Stimulated activated CD8-positive, alpha-beta memory T cell treated with anti-CD3 and anti-CD28 coated beads, Interleukin-4, amount 100 ng/mL, for 24 hours (primary cell): ENCODE measurements around the gene FOXO3B.
"Not testable (repeated sequence)": the region's sequence is repeated elsewhere in the genome, so short reads cannot be mapped to it uniquely, and the experiment has no call there.

Experiments
- DNase-seq: peaks from one replicate; pipeline ENCODE4 v3.0.0-alpha.2; 2020; ENCODE audit warnings: low read depth

FOXO3B gene

GRCh38 chr17:18650094-18650493 lies 32.0 kb downstream of the FOXO3B start:
- DNase-seq = not testable (repeated sequence)

- DNase-seq = not testable (repeated sequence)
These were observed 37.8 kb downstream of the FOXO3B start, which contains the start of gene TBC1D28 for GRCh38 chr17:18644291-18644690. Gene TBC1D28 (minus strand): TSS chr17:18644391. CDS start chr17:18641352, 3,039 bp downstream.

- not testable (repeated sequence) for DNase-seq
These were observed 39.0 kb downstream of the FOXO3B start for GRCh38 chr17:18643124-18643523.

GRCh38 chr17:18638357-18638756 lies 43.8 kb downstream of the FOXO3B start:
- DNase-seq = not testable (repeated sequence)

GRCh38 chr17:18636237-18636636 lies 45.9 kb downstream of the FOXO3B start:
- DNase-seq = not testable (repeated sequence)

- not testable (repeated sequence) for DNase-seq
These were observed 46.3 kb downstream of the FOXO3B start for GRCh38 chr17:18635773-18636172.

- DNase-seq = not testable (repeated sequence)
These were observed 47.4 kb downstream of the FOXO3B start for GRCh38 chr17:18634550-18635263.
